Measurements from ENCODE around the gene CRCP.
"Not testable (repeated sequence)": the region's sequence is repeated elsewhere in the genome, so short reads cannot be mapped to it uniquely, and the experiment has no call there.

Gene CRCP

DNA sequence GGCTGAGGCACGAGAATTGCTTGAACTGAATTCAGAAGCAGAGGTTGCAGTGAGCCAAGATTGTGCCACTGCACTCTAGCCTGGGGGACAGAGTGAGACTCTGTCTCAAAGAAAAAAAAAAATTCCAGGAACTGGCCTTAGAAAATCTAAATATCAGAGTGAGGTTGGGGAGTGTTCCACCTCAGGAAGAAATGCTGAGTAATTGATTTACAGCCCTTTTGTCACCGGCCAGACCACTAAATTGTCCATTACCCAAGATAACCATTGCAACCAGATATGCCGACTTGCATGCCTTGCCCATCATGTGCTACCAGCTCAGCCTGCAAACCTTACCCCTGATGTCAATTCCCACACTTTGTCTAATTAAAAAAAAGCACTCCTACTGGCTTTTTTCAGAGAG, 42.4 kb downstream of the CRCP start:
- no peak for FAIRE-seq

DNA sequence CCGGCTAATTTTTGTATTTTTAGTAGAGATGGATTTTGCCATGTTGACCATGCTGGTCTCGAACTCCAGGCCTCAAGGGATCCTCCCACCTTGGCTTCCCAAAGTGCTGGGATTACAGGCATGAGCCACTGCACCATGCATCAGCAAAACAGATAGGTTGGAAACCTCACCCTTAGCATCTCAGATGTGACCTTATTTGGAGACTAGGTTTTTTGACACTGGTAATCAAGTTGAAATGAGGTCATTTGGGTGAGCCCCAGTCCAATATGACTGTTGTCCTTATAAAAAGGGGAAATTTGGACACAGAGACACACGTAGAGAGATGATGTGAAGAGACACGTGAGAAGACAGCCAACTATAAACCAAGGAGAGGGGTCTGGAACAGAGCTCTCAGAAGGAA, 48.0 kb downstream of the CRCP start:
- no peak for FAIRE-seq

DNA sequence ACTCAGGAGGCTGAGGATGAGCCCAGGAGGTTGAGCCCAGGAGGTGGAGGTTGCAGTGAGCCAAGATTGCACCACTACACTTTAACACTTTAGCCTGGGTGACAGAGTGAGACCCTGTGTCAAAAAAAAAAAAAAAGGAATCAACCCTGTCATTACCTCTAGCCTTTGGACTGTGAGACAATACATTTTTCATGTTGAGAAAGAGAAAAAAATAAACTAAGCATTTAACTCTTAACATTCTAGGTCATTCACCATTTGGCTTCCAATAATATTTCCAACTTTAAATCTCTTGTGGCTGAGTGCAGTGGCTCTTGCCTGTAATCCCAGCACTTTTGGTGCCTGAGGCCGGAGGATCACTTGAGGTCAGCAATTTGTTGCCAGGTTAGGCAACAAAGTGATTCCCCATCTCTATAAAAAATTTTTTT, 48.6 kb downstream of the CRCP start:
- FAIRE-seq: no peak

DNA sequence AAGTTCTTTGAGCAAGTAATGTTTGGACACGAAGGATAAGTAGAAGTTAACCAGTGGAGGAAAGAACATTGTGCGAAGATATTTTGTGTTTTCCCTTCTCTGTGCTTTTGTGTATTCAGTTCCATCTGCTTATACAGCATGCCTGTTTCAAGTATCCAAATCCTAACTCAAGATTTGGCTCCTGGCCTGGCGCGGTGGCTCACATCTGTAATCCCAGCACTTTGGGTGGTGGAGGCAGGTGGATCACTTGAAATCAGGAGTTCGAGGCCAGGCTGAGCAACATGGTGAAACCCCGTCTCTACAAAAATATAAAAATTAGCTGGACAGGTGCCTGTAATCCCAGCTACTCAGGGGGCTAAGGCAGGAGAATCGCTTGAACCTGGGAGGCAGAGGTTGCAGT, 49.7 kb downstream of the CRCP start:
- no peak for FAIRE-seq

DNA sequence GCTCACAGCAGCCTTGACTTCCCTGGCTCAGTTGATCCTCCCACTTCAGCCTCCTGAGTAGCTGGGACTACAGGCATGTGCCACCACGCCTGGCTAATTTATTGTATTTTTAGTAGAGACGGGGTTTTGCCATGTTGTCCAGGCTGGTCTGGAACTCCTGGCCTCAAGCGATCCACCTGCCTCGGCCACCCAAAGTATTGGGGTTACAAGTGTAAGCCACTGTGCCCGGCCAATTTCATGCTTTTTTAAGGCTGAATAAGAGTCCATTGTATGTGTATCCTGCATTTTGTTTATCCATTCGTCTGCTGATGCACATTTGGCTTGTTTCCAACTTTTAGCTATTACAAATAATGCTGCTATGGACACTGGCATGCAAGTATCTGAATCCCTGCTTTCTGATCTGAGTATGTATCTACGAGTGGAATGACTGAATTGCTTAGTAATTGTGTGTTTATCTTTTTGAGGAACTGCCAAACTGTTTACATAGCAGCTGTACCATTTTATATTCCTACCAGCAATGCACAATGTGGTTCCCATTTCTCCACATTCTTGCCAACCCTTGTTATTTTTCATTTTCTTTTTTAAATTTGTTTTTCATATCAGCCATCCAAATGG, 53.2 kb downstream of the CRCP start:
- no peak for FAIRE-seq

DNA sequence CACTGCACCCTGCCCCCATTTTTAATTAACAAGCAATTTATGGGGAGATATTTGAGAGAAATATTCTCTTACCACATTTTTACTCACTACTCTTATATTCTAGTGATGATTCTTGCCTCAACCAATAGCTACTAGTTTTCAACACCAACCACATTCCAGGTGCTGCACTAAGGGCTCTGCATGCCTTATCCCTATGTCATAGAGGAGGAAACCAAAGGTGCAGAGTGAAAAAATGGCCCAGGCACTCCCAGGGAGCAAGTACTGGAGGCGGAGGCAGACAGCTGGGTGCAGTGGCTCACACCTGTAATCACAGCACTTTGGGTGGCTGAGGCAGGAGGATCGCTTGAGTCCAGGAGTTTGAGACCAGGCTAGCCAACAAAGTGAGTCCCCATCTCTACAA, 55.0 kb downstream of the CRCP start:
- no peak for FAIRE-seq

DNA sequence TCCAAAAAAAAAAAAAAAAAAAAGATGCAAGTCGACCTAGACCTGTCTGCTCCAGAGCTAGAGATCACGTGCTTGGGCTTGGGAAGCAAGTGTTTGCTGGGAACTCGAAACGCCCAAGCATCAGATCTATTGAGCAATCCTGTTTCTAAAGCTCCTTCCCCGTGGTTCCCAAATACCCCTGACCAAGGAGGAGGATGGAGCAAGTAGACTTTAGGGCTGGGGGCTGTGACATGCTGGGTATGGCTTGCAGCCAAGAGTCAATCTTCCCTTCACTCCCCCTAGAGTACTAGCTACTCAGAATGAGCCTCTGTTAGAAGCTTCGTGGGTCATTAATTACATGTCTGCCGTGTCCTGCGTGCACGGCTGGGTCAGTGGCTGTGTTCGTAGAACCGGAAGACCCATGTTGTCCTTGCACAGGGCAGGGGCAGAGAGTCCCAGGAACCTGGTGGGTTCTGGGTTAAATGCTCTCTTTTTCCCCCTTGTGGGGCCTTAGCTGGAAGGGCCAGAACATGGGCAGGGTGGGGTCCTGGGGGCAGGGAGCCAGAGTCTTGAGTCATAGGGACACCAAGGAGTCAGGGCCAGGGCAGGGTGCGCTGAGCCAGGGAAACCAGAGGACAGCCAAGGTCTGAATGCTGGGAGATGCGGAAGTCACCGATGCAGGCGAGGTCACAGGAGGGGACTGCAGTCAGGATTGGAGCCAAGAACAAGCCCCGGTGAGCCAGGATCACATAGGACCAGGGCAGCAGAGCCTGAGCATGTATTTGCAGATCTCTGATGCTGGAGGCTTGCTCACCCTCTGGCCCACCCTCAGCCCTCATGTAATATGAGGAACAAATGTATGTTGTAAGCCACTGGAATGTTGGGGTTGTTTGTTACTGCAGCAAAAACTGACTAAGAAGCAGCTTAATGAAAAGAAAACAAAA, 55.9 kb downstream of the CRCP start:
- no peak for FAIRE-seq

DNA sequence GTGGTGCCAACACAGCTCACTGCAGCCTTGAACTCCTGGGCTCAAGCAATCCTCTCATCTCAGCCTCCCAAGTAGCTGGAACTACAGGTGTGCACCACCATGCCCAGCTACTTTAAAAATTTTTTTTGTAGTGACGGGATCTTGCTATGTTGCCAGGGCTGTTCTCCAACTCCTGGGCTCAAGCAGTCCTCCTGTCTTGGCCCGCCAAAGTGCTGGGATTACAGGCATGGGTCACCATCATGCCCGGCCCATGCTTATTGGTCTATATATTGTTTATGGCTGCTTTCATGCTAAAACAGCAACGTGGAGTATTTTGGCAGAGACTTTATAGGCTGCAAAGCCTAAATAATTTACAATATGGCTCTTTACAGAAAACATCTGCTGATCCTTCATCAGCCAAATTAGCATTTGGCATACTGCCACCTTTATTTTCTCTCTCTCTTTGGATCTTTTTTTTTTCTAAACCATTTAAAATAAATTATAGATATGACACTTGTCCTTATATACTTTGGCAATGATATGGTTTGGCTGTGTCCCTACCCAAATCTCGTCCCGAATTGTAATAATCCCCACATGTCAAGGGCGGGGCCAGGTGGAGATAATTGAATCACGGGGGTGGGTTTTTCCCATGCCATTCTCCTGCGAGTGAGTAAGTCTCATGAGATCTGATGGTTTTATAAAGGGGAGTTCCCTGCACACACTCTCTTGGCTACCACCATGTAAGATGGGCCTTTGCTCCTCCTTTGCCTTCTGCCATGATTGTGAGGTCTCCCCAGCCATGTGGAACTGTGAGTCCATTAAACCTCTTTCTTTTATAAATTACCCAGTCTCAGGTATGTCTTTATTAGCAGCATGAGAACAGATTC, 58.1 kb downstream of the CRCP start:
- not testable (repeated sequence) for FAIRE-seq

DNA sequence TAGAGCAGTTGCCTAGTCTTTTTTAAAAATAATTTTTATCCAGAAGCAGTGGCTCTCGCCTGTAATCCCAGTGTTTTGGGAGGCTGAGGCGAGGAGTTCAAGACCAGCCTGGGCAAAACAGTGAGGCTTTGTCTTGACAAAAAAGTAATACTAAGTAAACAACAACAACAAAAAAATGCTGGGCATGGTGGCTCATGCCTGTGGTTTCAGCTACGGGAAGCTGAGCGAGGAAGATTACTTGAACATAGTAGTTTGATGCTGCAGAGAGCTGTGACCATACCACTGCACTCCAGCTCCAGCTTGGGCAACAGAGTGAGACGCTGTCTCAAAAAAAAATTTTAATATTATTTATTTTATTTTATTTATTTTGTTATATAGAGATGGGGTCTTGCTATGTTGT, 59.2 kb downstream of the CRCP start:
- no peak for FAIRE-seq

DNA sequence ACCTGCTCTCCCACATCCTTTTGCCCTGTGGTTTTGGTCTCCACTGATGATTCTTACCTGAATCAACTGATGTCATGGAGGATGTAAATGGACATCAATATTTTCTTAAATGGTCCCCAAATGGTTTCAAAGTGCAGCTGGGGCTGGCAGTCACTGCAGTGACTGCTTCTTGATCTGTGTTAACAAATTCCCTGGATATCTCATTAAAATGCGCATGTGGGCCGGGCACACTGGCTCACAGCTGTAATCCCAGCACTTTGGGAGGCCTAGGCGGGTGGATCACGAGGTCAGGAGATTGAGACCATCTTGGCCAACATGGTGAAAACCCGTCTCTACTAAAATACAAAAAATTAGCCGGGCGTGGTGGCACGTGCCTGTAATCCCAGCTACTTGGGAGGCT, 60.4 kb downstream of the CRCP start:
- FAIRE-seq: not testable (repeated sequence)

DNA sequence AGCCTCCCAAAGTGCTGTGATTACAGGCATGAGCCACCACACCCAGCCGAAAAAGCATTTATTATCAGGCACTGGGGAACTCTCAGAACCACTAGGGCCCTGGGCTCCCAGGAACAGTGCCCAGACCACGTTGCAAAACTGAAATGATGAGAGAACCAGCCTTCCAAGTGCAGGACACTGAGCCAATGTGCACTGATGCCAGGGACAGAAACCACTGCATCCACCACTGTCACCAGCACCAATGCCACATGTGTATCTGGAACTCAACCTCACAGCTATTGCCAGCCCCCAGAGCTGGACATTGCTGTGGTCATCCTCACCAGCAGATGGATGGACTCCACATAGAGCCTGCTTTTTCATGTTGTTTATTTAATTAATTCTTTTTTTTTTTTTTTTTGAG, 62.3 kb downstream of the CRCP start:
- FAIRE-seq: no peak

DNA sequence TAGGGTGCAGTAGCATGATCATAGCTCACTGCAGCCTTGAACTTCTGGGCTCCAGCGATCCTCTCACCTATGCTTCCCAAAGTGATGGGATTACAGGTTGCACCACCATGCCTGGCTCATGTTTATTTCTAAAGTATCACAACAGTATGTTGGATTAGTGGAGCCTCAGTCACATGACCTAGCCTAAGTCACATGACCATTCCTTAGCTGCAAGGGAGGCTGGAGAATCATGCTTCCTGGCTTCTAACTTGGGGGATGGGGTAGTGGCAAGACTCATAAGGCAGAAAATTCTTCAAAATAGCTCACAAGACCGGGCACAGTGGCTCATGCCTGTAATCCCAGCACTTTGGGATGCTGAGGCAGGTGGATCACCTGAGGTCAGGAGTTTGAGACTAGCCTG, 63.6 kb downstream of the CRCP start:
- no peak for FAIRE-seq

DNA sequence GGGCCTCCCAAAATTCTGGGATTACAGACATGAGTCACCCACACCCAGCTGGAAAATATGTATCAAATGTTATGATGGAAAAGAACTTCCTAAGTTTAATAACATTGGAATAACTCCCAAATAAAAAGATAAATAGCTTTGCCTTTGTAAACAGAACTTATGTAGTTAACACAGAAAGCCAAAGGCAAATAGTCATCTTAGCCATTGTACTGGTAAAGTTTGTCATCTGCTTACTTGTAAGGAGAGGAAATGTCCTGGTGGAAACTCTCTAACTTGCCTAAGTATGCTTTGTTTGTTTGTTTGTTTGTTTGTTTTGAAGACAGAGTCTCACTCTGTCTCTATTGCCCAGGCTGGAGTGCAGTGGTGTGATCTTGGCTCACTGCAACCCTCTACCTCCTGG, 66.7 kb downstream of the CRCP start:
- FAIRE-seq: no peak

DNA sequence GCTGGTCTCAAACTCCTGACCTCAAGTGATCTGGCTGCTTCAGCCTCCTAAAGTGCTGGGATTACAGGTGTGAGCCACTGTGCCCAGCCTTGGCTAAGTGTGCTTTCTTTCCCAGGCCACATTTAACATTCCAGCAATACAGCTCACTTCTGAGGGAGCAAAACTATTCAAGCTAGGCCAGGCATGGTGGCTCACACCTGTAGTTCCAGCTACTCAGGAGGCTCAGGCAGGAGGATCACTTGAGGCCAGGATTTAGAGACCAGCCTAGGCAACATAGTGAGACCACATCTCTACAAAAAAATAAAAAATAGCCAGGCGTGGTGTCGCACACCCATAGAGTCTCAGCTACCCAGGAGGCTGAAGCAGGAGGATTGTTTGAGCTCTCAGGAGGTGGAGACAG, 67.2 kb downstream of the CRCP start:
- FAIRE-seq: no peak

DNA sequence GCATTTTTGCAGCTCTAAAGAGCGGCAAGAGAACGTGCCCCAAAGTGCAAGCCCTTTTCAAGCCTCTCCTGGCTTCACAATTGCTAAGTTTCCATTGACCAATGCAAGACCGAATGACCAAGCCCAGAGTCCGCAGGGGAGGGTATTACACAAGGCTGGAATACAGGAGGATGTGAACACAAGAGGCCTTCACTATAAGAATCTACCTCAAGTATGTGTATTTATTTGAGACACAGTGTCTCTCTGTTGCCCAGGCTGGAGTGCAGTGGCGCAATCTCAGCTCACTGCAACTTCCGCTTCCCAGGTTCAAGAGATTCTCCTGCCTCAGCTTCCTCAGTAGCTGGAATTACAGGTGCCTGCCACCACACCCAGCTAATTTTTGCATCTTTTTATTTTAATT, 68.3 kb downstream of the CRCP start:
- FAIRE-seq: no peak

DNA sequence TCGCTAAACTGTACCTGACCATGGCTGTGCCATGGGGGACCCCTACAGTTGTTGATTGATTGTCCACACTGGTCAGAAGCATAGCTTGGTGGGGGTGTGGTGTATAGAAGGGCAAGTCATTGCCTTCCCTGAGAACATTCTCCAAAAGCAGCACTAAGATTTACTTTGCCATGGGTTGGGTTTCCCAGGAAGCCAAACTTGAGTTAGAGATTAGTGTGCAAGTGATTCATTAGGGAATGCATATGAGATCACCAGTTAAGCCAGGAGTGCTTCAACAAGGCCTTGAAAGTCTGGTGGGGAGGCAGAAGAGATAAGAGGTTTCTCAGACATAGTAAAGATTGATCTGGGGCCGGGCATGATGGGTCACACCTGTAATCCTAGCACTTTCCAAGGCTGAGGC, 69.1 kb downstream of the CRCP start:
- FAIRE-seq: no peak

DNA sequence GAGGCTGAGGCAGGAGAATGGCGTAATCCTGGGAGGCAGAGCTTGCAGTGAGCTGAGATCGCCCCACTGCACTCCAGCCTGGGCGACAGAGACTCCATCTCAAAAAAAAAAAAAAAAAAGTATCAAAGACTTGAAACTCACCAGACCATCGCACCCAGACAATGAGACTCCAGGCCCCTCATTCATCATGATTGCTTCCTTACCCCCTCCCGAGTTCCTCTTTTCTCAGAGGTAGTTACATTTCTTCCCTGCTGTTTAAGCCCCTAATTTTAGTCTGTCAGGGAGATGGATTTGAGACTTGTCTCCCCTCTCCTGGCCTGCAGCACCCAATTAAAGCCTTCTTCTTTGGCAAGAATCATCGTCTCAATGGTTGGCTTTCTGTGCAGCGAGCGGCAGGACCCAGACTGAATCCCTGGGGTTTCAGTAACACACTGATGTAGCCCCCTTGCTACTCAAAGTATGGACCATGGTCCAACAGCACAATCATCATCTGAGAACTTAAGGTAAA, 71.1 kb downstream of the CRCP start:
- no peak for FAIRE-seq

DNA sequence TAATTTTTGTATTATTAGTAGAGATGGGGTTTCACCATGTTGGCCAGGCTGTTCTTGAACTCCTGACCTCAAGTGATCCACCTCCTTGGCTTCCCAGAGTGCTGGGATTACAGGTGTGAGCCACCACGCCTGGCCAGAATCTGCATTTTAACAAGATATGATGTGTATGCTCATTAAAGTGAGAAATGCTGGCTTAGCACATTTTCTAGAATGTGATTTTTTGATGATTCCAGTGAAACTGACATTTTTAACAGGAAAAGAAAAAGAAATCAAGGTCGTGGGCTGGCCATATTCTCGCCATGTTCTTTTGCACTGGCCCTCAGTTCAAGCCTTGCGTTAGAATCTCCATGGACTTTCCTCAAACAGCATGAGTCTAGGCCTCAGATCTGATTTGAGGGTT, 72.3 kb downstream of the CRCP start:
- no peak for FAIRE-seq

DNA sequence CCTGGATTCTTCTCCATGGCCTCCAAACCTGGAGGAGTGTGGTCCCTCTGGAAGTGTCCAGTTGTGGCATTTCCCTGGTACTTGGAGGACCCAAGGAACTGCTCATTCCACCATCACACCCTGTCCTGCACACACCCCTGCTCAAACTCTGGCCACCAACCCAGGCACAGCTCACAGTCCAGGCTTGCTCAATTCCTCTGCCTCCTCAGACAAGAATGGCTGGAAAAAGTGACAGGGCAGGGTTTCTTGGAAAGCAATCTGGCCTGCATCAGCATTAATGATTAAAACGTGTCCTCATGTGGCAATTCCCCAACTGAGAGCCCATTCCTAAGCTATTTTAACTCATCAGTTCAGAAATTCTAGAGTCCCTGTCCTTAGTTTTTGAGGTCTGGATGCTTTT, 73.3 kb downstream of the CRCP start:
- no peak for FAIRE-seq

DNA sequence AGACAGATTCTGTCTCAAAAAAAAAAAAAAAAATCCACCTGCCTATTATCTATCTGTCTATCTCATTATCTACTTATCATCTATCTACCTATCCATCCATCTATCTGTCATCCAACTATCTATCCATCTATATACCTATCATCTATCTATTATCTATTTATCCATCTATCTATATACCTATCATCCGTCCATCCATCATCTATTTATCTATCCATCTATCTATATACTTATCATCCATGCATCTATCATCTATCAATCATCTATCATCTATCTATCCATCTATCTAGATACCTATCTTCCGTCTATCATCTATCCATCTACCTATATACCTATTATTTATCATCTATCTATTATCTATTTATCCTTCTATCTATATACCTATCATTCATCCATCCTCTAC, 74.0 kb downstream of the CRCP start:
- no peak for FAIRE-seq

DNA sequence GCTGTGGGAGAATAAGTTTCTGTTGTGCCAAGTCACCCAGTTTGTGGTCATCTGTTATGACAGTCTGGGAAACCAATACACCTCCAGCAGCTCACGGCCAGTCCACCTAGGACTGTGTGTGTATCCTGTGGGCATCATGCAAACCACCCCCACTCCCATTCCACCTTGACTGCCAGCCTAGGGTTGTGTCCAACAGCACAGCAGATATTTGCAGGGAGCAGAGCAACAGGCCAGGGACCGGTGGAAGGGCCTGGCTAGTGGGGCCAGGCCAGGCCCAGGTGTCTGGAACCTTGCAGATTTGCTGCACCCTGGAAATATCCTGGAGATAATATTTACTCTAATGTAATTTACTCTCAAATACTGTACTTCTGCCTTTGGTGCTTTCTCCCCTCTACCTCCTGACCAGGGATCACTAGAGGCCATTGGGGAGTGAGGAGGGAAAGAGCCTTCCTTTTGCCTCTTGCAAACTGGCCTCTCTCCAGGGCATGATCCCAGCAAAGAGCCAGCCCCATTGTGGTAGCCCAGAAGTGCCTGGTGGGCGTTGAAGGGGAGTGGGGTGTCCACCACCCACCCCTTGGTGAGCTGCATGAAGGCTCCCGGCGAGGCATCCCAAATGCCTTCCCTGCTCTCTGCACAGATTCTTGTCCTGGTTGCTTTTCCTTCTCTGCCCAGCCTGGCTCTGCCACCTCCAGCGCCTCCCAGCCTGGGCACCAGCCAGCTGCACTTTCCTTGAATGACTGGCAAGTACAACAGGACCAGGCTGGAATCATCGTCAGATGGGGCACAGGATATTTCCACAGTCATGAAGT, 75.3 kb downstream of the CRCP start:
- no peak for FAIRE-seq

DNA sequence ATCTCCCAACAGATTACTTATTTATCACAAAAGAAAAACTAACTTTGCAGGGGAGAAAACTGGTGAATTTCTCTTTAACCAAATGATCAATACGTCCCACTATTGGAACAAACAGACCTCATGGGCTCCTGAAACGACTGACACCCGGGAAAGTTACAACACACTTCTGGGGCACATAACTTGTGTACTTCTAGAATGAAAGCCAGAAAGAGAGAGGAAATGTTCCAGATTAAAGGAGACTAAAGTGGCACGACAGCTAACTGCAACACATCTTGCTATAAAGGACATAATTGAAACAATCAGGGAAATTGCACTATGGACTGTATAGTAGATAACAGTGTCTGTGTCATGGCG, 75.8 kb downstream of the CRCP start:
- no peak for FAIRE-seq

Data from islet of Langerhans (tissue), 1 donor.